ENCODE measurements around the gene CYTIP. TPM values are rescaled to one million over a fixed set of nuclear protein-coding genes. Genes with fewer than 3 reads are reported as not detected.

The CYTIP gene
- total RNA-seq, 1 experiment from 2014 or later, result 0.19 TPM

GRCh38 chr2:157463002-157463401 is 19.1 kb upstream of the CYTIP start:
- no peak overlapping the region for H3K27ac Mint-ChIP-seq (ENCODE audit: low read depth, unreplicated experiment)

GRCh38 chr2:157460897-157461296 is 17.0 kb upstream of the CYTIP start:
- no peak overlapping the region for H3K4me3 Mint-ChIP-seq (ENCODE audit: unreplicated experiment)
- no peaks in the 10 kb centered on the region for H3K27me3 Mint-ChIP-seq (ENCODE audit: insufficient read depth, unreplicated experiment)
- DNase-seq (ENCODE audit: unreplicated experiment), result no peak
- no peak overlapping the region for H3K27ac Mint-ChIP-seq (ENCODE audit: low read depth, unreplicated experiment)
- no peak for TF ChIP-seq CTCF (IDR thresholded peaks at IDR 0.05; ENCODE audit: unreplicated experiment)
- ChIA-PET POLR2A (interaction anchor here (0.6 kb wide), 1 partner anchor 326 kb away, joined by 3 read pairs; no protein-coding TSS in a partner anchor), CTCF (interaction anchor here (0.6 to 1.2 kb wide), 4 partner anchors 8 to 133 kb away, joined by 3 to 4 read pairs (median 4); no protein-coding TSS in a partner anchor)
- intact Hi-C loops (cut with micrococcal nuclease), result no loop called here
- no peaks in the 10 kb centered on the region for H3K4me1 Mint-ChIP-seq (ENCODE audit: insufficient read depth, unreplicated experiment)
- H3K9me3 Mint-ChIP-seq (ENCODE audit: unreplicated experiment), result no peaks in the 10 kb centered on the region
- H3K36me3 Mint-ChIP-seq (ENCODE audit: insufficient read depth, unreplicated experiment), result no peaks in the 10 kb centered on the region
- BruUV-seq (replicated peaks), result no TSS peak

More at GRCh38 chr2:157463002-157463401, 19.1 kb upstream of the CYTIP start:
- Mint-ChIP-seq H3K9me3 (ENCODE audit: unreplicated experiment) (no peaks in the 10 kb centered on the region), H3K27me3 (ENCODE audit: insufficient read depth, unreplicated experiment) (no peaks in the 10 kb centered on the region), H3K4me1 (ENCODE audit: insufficient read depth, unreplicated experiment) (no peaks in the 10 kb centered on the region), H3K36me3 (ENCODE audit: insufficient read depth, unreplicated experiment) (no peaks in the 10 kb centered on the region), H3K4me3 (ENCODE audit: unreplicated experiment) (no peak overlapping the region)
- DNase-seq (ENCODE audit: unreplicated experiment), result no peak
- CTCF ChIA-PET, result interaction anchor here (0.9 kb wide), 1 partner anchor 126 kb away, joined by 3 read pairs; no protein-coding TSS in a partner anchor
- TF ChIP-seq CTCF (IDR thresholded peaks at IDR 0.05; ENCODE audit: unreplicated experiment), result no peak
- no TSS peak for BruUV-seq (replicated peaks)
- intact Hi-C loops (cut with micrococcal nuclease), result no loop called here
- POLR2A ChIA-PET, result no interaction called here

- H3K9me3 Mint-ChIP-seq (ENCODE audit: unreplicated experiment), result no peaks in the 10 kb centered on the region
- no peak for TF ChIP-seq CTCF (IDR thresholded peaks at IDR 0.05; ENCODE audit: unreplicated experiment)
- H3K4me1 Mint-ChIP-seq (ENCODE audit: insufficient read depth, unreplicated experiment), result no peaks in the 10 kb centered on the region
- H3K4me3 Mint-ChIP-seq (ENCODE audit: unreplicated experiment), result no peak overlapping the region
- ChIA-PET POLR2A (interaction anchor here (0.6 kb wide), 1 partner anchor 327 kb away, joined by 3 read pairs; no protein-coding TSS in a partner anchor), CTCF (interaction anchor here (0.9 to 1.2 kb wide), 2 partner anchors 8 to 133 kb away, joined by 3 to 4 read pairs; no protein-coding TSS in a partner anchor)
- intact Hi-C loops (cut with micrococcal nuclease), result no loop called here
- no peak for DNase-seq (ENCODE audit: unreplicated experiment)
- no peaks in the 10 kb centered on the region for H3K36me3 Mint-ChIP-seq (ENCODE audit: insufficient read depth, unreplicated experiment)
- no TSS peak for BruUV-seq (replicated peaks)
- no peak overlapping the region for H3K27ac Mint-ChIP-seq (ENCODE audit: low read depth, unreplicated experiment)
- H3K27me3 Mint-ChIP-seq (ENCODE audit: insufficient read depth, unreplicated experiment), result no peaks in the 10 kb centered on the region
Observed at GRCh38 chr2:157460384-157460837, 16.5 kb upstream of the CYTIP start.

- POLR2A ChIA-PET, result no interaction called here
- no peak for TF ChIP-seq CTCF (IDR thresholded peaks at IDR 0.05; ENCODE audit: unreplicated experiment)
- Mint-ChIP-seq H3K4me1 (ENCODE audit: insufficient read depth, unreplicated experiment) (no peaks in the 10 kb centered on the region), H3K4me3 (ENCODE audit: unreplicated experiment) (no peak overlapping the region), H3K36me3 (ENCODE audit: insufficient read depth, unreplicated experiment) (no peaks in the 10 kb centered on the region), H3K27ac (ENCODE audit: low read depth, unreplicated experiment) (no peak overlapping the region), H3K9me3 (ENCODE audit: unreplicated experiment) (no peaks in the 10 kb centered on the region), H3K27me3 (ENCODE audit: insufficient read depth, unreplicated experiment) (no peaks in the 10 kb centered on the region)
- no peak for DNase-seq (ENCODE audit: unreplicated experiment)
- intact Hi-C loops (cut with micrococcal nuclease), result no loop called here
- BruUV-seq (replicated peaks), result no TSS peak
- CTCF ChIA-PET, result interaction anchor here (1.3 kb wide), 1 partner anchor 12 kb away, joined by 4 read pairs; no protein-coding TSS in a partner anchor
Observed at GRCh38 chr2:157459486-157459885, 15.6 kb upstream of the CYTIP start.
